SIG-M5 (cell line): ENCODE measurements around the gene FARS2.

ENCODE experiments used
- DNase-seq: peaks from one replicate; lab custom pipeline; 2025; lab: John Stamatoyannopoulos, UW

FARS2 gene

GRCh38 chr6:5287205-5287965 is 26.1 kb downstream of the FARS2 start:
- DNase-seq = no peak

GRCh38 chr6:5287966-5288297 is 26.6 kb downstream of the FARS2 start:
- no peak for DNase-seq

- DNase-seq = no peak
These were observed 28.8 kb downstream of the FARS2 start for GRCh38 chr6:5290097-5290496.

- no peak for DNase-seq
These were observed 29.2 kb downstream of the FARS2 start for GRCh38 chr6:5290500-5290899.

DNA sequence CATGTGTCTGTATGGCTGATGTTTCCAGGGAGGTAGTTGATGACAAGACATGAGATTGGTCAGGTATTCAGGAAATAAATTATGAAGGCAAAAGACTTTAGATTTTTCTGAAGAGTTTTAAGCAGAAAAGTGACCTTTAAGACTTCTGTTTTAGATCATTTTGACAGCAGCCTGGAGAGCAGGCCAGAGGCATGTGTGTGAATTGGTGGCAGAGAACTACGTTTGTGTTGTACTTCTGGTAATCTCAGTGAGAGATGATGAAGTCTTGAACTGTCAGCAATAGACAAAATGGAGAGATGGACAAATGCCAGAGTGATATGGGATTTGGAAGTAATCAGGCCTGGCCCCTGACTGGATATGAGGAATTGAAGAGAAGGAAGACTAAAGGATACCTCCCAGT is 30.8 kb downstream of the FARS2 start:
- DNase-seq = no peak

DNA sequence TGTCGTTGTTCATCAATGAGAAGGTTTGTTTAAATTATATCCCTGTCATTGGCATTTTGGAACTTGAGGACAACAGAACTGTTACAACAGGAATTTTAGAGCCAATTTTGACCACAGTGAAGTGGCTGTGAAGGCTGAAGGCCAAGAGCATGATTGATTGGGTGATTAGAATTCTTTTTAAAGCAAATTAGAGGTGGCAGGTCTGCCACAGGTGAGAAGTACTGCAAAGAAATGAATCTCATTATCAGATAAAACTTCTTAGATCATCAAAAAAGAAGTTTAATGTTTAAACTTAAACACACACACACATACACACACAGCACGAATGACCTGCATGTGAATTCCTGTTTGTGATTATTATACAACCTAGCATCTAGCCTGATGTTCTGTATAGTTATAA is 32.4 kb downstream of the FARS2 start:
- DNase-seq = no peak

DNA sequence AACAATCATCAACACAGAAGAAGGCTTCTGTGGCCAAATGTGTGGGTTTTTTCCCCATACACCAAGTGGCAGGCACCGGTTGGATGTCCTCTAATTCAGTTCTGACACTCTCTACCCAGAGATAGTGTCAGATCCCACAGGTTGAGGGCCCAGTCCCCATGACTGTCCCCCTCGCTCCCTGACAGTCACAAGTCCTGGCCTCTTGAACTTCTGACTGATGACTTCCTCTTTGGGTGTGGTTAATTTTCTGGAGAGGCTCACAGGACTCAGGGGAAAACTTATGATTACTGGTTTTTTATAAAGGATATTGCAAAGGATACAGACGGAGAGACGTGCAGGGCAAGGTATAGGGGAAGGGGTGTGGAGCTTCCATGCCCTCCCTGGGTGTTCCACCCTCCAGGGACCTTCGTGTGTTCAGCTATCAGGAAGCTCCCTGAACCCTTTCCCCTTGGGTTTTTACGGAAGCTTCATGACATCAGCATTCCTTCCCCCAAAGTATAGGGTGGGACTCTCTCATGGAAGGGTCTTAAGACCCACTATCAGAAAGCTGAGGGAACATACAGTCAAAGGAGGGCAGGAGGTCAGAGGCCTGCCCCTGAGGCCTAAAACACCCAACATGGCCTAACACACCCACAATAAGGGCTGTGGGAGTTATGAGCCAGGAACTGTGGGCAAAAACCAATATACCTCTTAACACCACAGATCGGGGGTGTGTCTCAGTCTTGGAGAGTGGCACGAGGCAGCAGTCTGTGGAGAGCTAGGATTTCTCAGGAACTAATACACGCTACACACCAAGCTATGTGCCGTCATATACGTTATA is 33.3 kb downstream of the FARS2 start:
- no peak for DNase-seq

DNA sequence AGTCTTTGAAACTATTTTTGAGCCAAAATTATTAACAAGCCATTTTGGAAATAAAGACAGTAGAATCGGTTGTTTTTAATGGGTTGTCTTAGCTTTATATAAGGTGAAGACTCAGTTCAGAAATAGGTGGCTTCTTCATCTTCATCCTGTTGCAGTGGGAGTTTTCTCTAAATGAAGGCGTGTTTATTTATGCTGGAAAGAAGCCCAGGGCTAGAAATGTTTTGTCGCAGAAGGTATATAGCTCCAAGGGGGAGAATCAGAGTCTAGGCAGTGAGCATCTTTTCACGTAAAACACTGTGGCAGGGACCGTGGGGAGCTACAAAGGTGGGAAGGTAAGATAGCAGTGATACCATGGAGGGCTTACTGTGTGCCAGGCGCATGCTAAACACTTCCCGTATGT is 34.3 kb downstream of the FARS2 start:
- DNase-seq = no peak

- no peak for DNase-seq
These were observed 39.0 kb downstream of the FARS2 start for GRCh38 chr6:5300206-5300764.

DNA sequence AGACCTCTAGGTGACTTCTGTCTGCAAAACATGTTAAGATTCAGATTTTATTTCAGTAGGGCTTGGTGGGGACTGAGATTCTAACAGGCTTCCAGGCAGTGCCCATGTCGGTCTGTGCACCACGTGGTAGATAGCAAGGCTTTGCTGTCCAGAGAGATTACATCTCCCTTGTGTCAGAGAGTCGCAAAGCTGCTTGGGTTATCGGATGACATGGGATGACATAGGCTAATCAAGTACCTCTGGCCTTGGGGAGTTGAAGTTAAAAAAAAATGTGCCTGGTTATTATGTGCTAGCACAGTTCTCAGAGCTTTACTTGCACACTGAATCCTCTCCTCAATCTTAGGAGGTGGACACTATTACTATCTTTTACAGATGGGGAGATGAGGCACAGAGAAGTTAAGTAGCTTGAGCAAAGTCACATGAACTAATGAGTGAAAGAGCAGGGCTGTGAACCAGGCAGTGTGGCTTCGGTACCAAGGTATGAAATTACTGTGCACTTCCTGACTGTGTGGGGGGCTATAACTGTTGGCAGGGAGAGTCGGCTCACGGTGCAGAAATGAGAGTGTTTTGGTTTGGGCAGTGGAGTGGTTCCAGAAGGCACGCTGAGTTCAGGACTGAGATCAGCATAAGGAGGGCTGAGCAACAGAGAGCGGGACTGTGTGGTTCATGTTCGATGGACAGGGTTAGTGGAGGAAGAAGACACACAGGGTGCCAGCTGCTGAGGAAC is 41.1 kb downstream of the FARS2 start:
- DNase-seq = no peak

- no peak for DNase-seq
These were observed 41.8 kb downstream of the FARS2 start for GRCh38 chr6:5302995-5303622.

- DNase-seq = no peak
These were observed 42.4 kb downstream of the FARS2 start for GRCh38 chr6:5303682-5304081.

- no peak for DNase-seq
These were observed 44.8 kb downstream of the FARS2 start for GRCh38 chr6:5305968-5306626.

- no peak for DNase-seq
These were observed 45.7 kb downstream of the FARS2 start for GRCh38 chr6:5307058-5307457.

DNA sequence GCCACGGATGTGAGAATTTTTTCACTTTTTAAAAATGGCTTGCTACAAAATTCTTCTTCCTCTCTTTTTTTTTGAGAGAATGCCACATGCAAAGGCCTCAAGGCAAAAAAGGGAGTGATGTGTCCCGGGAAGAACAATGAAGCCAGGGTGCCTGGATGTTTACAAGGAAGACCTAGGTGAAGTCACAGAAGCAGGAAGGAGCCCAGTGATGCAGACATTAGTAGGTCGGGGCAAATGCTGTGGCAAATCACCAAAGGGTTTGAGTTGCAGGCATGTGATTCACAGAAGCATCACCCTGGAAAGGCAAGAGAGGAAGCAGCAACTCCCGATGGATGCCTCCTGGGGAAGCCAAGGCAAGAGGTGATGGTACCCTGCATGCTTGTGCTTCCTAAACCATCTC is 46.8 kb downstream of the FARS2 start:
- DNase-seq = no peak

- no peak for DNase-seq
These were observed 53.0 kb downstream of the FARS2 start for GRCh38 chr6:5314191-5314865.

DNA sequence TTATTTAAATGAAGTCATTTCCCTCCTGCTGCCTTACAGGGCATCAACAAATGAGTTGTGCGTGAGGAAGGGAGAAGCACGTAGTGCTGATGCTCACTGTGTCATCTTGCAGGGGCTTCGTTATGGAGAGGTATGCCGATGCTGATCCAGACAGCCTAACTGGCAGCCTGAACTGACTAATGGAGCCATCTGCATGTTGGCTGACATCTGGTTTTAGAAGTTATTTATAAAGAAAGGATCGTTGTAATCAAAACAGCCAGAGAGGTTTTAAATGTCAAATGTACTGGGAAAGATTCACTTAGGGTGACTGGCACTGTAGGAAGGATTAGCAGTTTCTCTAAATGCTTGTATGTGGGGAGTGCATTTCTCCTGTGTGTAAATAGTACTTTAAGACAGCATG is 54.6 kb downstream of the FARS2 start:
- no peak for DNase-seq

GRCh38 chr6:5316951-5317350 is 55.6 kb downstream of the FARS2 start:
- no peak for DNase-seq

DNA sequence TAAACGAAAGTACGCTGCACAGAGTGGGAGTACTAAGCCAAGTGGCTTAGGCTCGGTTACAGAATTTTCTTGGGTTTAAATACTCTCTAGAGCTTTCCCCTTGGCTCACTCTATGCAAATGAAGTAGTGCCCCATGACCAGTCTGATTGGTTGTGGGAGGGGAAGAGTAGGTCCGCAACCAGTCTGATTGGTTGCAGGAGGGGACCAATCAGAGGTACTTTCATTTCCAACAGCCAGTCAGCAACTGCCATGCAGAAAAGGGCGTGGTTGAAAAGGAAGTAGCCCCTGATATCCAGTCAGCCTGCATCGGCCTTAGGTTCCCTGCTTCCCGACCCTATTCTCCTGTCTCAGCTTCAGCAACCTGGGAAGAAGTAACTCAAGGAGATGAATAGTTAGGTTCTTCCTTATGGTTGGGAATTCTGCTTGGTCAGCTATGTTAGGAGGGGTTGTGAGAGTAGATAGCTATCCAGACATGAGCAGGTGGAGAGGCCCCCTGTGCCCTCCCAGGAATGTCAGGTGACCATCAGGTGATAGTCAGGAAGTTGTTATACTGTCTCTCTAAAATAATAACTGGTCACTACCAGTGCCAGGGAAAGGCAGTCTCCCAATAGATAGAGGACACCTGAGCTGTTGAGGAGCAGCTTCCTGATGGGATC is 57.4 kb downstream of the FARS2 start:
- no peak for DNase-seq

- DNase-seq = no peak
These were observed 62.7 kb downstream of the FARS2 start for GRCh38 chr6:5323979-5324378.

GRCh38 chr6:5325173-5325572 is 63.9 kb downstream of the FARS2 start:
- DNase-seq = no peak
